Mucosa of stomach (tissue), 1 donor: Measurements from ENCODE around the gene ZDHHC19.
"Not testable (repeated sequence)": the region's sequence is repeated elsewhere in the genome, so short reads cannot be mapped to it uniquely, and the experiment has no call there.

Source experiments
- H3K27me3 ChIP-seq: one replicate; pipeline ENCODE4 v1.7.0; 2013; ENCODE audit warnings: mild to moderate bottlenecking, low read length; ENCODE audit not compliant: control insufficient read depth, insufficient read depth
- H3K36me3 ChIP-seq: one replicate; pipeline ENCODE4 v1.7.0; 2013; ENCODE audit warnings: low read length; ENCODE audit not compliant: control insufficient read depth, insufficient read depth
- H3K4me1 ChIP-seq: one replicate; pipeline ENCODE4 v1.7.0; 2013; ENCODE audit warnings: mild to moderate bottlenecking, low read length; ENCODE audit not compliant: control insufficient read depth, insufficient read depth
- H3K4me3 ChIP-seq: one replicate; pipeline ENCODE4 v1.7.0; 2013; ENCODE audit warnings: low read length
- H3K9ac ChIP-seq: one replicate; pipeline ENCODE4 v1.7.0; 2013; ENCODE audit warnings: mild to moderate bottlenecking, low read length, moderate library complexity
- H3K9me3 ChIP-seq: one replicate; pipeline ENCODE4 v1.7.0; 2013; ENCODE audit warnings: mild to moderate bottlenecking, low read length, moderate library complexity; ENCODE audit not compliant: control insufficient read depth
- donor health status: Pancreatic carcinoma.

The ZDHHC19 gene

GRCh38 chr3:196194542-196194915, 16.7 kb downstream of the ZDHHC19 start:
- no peaks in the 10 kb centered on the region for H3K36me3 ChIP-seq
- H3K27me3 ChIP-seq: no peaks in the 10 kb centered on the region
- no peaks in the 10 kb centered on the region for H3K9me3 ChIP-seq
- peak overlapping the region; percentile 23 for H3K4me3 ChIP-seq
- H3K9ac ChIP-seq: peak overlapping the region; percentile 48
- peaks cover 48% of the 10 kb centered on the region for H3K4me1 ChIP-seq

- peaks cover 48% of the 10 kb centered on the region for H3K4me1 ChIP-seq
- H3K36me3 ChIP-seq: no peaks in the 10 kb centered on the region
- peak overlapping the region; percentile 48 for H3K9ac ChIP-seq
- H3K9me3 ChIP-seq: no peaks in the 10 kb centered on the region
- peak overlapping the region; percentile 23 for H3K4me3 ChIP-seq
- no peaks in the 10 kb centered on the region for H3K27me3 ChIP-seq
These were observed 17.3 kb downstream of the ZDHHC19 start for GRCh38 chr3:196193736-196194541.

- H3K4me1 ChIP-seq: peaks cover 48% of the 10 kb centered on the region
- peak overlapping the region; percentile 48 for H3K9ac ChIP-seq
- H3K36me3 ChIP-seq: no peaks in the 10 kb centered on the region
- H3K27me3 ChIP-seq: no peaks in the 10 kb centered on the region
- no peaks in the 10 kb centered on the region for H3K9me3 ChIP-seq
- peak overlapping the region; percentile 16 for H3K4me3 ChIP-seq
These were observed 18.0 kb downstream of the ZDHHC19 start for GRCh38 chr3:196193133-196193735.

- no peaks in the 10 kb centered on the region for H3K27me3 ChIP-seq
- H3K9ac ChIP-seq: peak overlapping the region; percentile 32
- peaks cover 48% of the 10 kb centered on the region for H3K4me1 ChIP-seq
- no peaks in the 10 kb centered on the region for H3K36me3 ChIP-seq
- no peaks in the 10 kb centered on the region for H3K9me3 ChIP-seq
- no peak overlapping the region for H3K4me3 ChIP-seq
These were observed 18.6 kb downstream of the ZDHHC19 start for GRCh38 chr3:196192524-196193051.

GRCh38 chr3:196192036-196192523, 19.1 kb downstream of the ZDHHC19 start:
- H3K4me3 ChIP-seq: no peak overlapping the region
- H3K9ac ChIP-seq: peak overlapping the region; percentile 32
- H3K9me3 ChIP-seq: no peaks in the 10 kb centered on the region
- no peaks in the 10 kb centered on the region for H3K27me3 ChIP-seq
- peaks cover 48% of the 10 kb centered on the region for H3K4me1 ChIP-seq
- H3K36me3 ChIP-seq: no peaks in the 10 kb centered on the region

GRCh38 chr3:196189566-196190347, 21.4 kb downstream of the ZDHHC19 start:
- Histone ChIP-seq H3K4me3 (no peak overlapping the region), H3K36me3 (no peaks in the 10 kb centered on the region), H3K9ac (no peak overlapping the region), H3K9me3 (no peaks in the 10 kb centered on the region), H3K27me3 (no peaks in the 10 kb centered on the region), H3K4me1 (peaks cover 30% of the 10 kb centered on the region)

GRCh38 chr3:196186651-196187573, 24.3 kb downstream of the ZDHHC19 start:
- no peaks in the 10 kb centered on the region for H3K36me3 ChIP-seq
- H3K4me3 ChIP-seq: no peak overlapping the region
- no peaks in the 10 kb centered on the region for H3K27me3 ChIP-seq
- H3K4me1 ChIP-seq: peaks cover 14% of the 10 kb centered on the region
- no peaks in the 10 kb centered on the region for H3K9me3 ChIP-seq
- H3K9ac ChIP-seq: peak overlapping the region; percentile 7

- Histone ChIP-seq H3K9me3 (no peaks in the 10 kb centered on the region), H3K9ac (no peak overlapping the region), H3K36me3 (no peaks in the 10 kb centered on the region), H3K4me3 (no peak overlapping the region), H3K4me1 (peaks cover 16% of the 10 kb centered on the region), H3K27me3 (no peaks in the 10 kb centered on the region)
These were observed 26.3 kb downstream of the ZDHHC19 start for GRCh38 chr3:196184881-196185280.

GRCh38 chr3:196184169-196184432, 27.1 kb downstream of the ZDHHC19 start:
- H3K9me3 ChIP-seq, H3K27me3 ChIP-seq, H3K4me3 ChIP-seq, H3K9ac ChIP-seq, H3K36me3 ChIP-seq: not testable (repeated sequence)
- H3K4me1 ChIP-seq: peaks cover 23% of the 10 kb centered on the region

GRCh38 chr3:196181127-196181546, 30.1 kb downstream of the ZDHHC19 start:
- Histone ChIP-seq H3K4me1 (peaks cover 36% of the 10 kb centered on the region), H3K9me3 (no peaks in the 10 kb centered on the region), H3K36me3 (no peaks in the 10 kb centered on the region), H3K4me3 (no peak overlapping the region), H3K27me3 (no peaks in the 10 kb centered on the region), H3K9ac (no peak overlapping the region)

- H3K36me3 ChIP-seq: no peaks in the 10 kb centered on the region
- no peaks in the 10 kb centered on the region for H3K9me3 ChIP-seq
- H3K27me3 ChIP-seq: no peaks in the 10 kb centered on the region
- no peak overlapping the region for H3K9ac ChIP-seq
- H3K4me3 ChIP-seq: no peak overlapping the region
- H3K4me1 ChIP-seq: peaks cover 36% of the 10 kb centered on the region
These were observed 30.9 kb downstream of the ZDHHC19 start for GRCh38 chr3:196180346-196180745.
